NK-92 (cell line): Measurements from ENCODE around the gene PEX16.

ENCODE experiments used
- DNase-seq: peaks from one replicate; lab custom pipeline; 2025; ENCODE audit not compliant: unreplicated experiment; lab: John Stamatoyannopoulos, UW

Gene PEX16

GRCh38 chr11:45899448-45900174 lies 18.1 kb downstream of the PEX16 start:
- DNase-seq: no peak

- DNase-seq: no peak
Measured at GRCh38 chr11:45899086-45899447, 18.6 kb downstream of the PEX16 start.

GRCh38 chr11:45897556-45897955 lies 20.1 kb downstream of the PEX16 start:
- no peak for DNase-seq

GRCh38 chr11:45896422-45896984 lies 21.2 kb downstream of the PEX16 start:
- no peak for DNase-seq

GRCh38 chr11:45895553-45896259 lies 22.0 kb downstream of the PEX16 start:
- DNase-seq: no peak

GRCh38 chr11:45894555-45895247 lies 23.0 kb downstream of the PEX16 start:
- DNase-seq: no peak

GRCh38 chr11:45892856-45893255 lies 24.8 kb downstream of the PEX16 start:
- DNase-seq: no peak

- no peak for DNase-seq
Measured at GRCh38 chr11:45890886-45891550, 26.7 kb downstream of the PEX16 start.

GRCh38 chr11:45889966-45890365 lies 27.7 kb downstream of the PEX16 start:
- no peak for DNase-seq

- DNase-seq: no peak
Measured at GRCh38 chr11:45889555-45889954, 28.1 kb downstream of the PEX16 start.

GRCh38 chr11:45887587-45887986 lies 30.1 kb downstream of the PEX16 start:
- no peak for DNase-seq

- DNase-seq: no peak
Measured at GRCh38 chr11:45886816-45887520, 30.7 kb downstream of the PEX16 start.

GRCh38 chr11:45885921-45886721 lies 31.6 kb downstream of the PEX16 start:
- no peak for DNase-seq

- DNase-seq: no peak
Measured at GRCh38 chr11:45885274-45885920, 32.3 kb downstream of the PEX16 start, which contains the start of gene MAPK8IP1. Gene MAPK8IP1 (plus strand): TSS chr11:45885651. CDS start chr11:45885821, 170 bp downstream.

GRCh38 chr11:45884596-45885185 lies 33.0 kb downstream of the PEX16 start:
- DNase-seq: no peak

- DNase-seq: no peak
Measured at GRCh38 chr11:45881708-45882368, 35.8 kb downstream of the PEX16 start.

- no peak for DNase-seq
Measured at GRCh38 chr11:45880772-45881570, 36.7 kb downstream of the PEX16 start.
